GM18951 (cell line): Measurements from ENCODE around the gene ERCC4.

Source experiments
- POLR2A ChIP-seq: IDR thresholded peaks from 4 replicates; pipeline ENCODE4 v1.6.1; 2011; ENCODE audit warnings: mild to moderate bottlenecking; ENCODE audit not compliant: insufficient read length, insufficient read depth; ENCODE audit errors: extremely low read depth
- in situ Hi-C: fragments of 300-500 bp; cut with MboI; formaldehyde crosslinking; loops from one replicate; pipeline ENCODE4 v1.12.0; 2022; ENCODE audit warnings: low sequenced_read_pairs, mixed read lengths, inconsistent platforms; ENCODE audit not compliant: unreplicated experiment

Gene ERCC4

DNA sequence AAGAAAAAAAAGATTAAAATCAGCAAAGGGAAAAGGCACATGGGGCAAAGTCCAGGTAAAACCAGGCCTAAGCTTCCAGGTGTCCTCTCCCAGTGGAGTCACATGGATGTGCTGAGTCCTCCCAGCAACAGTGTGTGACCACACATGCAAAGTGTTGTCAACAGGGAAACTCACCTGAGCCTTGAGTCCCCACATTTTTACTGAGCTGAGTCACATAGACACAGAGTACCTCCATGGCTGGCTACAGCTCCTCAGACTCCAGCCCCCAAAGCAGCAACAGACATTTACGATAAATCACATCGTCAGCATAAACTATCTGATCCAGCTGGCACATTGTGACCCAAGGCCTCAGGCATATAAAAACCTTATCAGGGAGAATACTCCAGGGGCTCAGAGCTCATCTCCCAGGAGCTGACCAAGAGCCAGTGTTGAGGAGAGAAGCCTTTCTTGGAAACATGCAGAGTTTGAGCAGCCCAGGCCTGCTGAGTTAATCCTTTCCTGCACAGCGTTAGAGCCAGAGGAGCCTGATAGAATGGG is 20.5 kb downstream of the ERCC4 start:
- in situ Hi-C loops, result loop anchor here (25.0 kb wide), 1 partner anchor 597 kb away; no protein-coding TSS in a partner anchor
- TF ChIP-seq POLR2A, result no peak

DNA sequence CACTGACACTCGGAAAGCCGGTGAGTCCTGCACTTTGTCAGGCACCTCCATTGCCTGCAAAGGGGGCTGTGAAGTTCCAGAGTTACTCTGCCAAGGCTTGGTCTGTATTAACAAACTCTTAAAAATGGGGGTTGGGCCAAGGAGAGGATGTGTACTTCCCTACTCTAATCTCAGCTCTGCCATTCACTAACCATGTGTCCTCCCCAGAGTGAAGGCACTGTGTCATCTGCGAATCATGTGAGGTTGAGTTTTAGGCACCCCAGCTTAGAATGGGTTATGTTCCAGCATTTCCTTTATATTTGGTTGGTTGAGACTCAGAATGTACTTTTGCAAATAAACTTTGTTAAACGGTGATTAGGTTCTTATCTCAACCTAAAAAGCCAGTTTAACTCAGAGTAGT is 24.9 kb downstream of the ERCC4 start:
- TF ChIP-seq POLR2A, result no peak
- in situ Hi-C loops, result loop anchor here (25.0 kb wide), 1 partner anchor 592 kb away; no protein-coding TSS in a partner anchor

DNA sequence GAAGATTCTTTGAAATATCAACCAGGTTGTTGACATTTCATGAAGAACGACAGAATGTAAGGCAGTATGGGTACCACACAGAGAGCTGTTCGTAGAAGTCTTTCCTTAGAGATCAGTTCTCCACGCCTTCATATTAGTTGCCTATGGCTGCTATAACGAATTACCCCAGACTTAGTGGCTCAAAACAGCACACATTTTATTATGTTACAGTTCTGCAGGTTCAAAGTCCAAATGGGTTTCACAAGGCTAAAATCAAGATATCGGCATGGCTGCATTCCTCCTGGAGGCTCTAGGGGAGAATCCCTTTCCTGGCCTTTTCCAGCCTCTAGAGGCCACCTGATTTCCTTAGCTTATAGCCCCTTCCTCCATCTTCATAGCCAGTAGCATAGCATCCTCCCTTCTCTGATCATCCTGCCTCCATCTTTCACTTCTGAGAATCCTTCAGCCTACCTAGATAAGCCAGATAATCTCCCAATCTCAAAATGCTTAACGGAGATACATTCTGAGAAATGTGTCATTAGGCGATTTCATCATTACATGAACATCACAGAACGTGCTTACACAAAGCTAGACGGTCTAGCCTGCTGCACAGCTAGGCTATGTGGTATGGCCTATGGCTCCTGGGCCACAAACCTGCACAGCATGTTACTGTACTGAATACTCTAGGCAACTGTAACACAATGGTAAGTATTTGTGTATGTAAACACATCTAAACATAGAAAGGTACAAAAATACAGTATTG is 26.0 kb downstream of the ERCC4 start:
- TF ChIP-seq POLR2A, result no peak
- in situ Hi-C loops, result loop anchor here (25.0 kb wide), 1 partner anchor 591 kb away; no protein-coding TSS in a partner anchor

DNA sequence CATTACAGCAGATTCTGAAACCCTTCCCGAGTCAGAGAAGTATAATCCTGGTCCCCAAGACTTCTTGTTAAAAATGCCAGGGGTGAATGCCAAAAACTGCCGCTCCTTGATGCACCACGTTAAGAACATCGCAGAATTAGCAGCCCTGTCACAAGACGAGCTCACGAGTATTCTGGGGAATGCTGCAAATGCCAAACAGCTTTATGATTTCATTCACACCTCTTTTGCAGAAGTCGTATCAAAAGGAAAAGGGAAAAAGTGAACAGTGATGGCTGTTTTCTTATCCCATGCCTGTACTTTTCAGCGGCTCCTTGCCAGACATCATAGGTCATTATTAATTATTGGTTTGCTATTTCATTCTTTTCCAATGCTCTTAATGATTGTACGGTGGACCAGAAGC is 28.1 kb downstream of the ERCC4 start:
- in situ Hi-C loops, result loop anchor here (25.0 kb wide), 1 partner anchor 589 kb away; no protein-coding TSS in a partner anchor
- TF ChIP-seq POLR2A, result no peak

DNA sequence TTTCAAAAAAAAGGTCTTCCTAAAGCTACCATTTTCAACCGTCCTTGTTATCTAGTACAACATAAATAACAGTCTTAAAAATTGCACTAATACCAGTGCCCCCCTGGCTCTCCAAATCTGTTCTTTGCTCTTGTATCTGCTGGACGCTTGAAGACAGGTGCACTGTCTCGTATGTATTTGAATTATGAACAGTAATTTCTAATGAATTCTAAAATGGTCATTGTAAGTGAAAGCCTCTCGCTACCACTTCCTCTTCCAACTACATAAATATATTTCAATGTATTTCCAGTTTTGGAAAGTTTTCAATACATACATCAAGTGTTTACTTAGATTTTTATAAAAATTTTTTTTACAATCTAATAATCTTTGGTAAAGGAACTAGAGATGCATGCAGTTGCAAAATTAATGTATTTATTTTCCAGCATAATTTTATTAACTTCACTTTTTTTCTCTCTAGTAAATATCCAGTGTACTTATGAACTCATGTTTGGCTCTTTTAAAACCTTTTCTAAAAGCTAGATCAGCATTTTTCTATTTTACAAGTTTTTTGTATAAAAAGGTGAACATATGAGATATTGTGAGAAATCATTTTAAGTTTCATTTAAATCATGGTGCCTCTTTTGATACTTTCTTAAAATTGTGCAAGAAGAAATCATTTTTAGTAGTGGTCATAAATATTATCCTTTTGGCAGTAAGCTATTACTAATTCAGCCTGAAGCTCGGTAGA is 31.0 kb downstream of the ERCC4 start:
- no peak for TF ChIP-seq POLR2A
- in situ Hi-C loops, result no loop called here

DNA sequence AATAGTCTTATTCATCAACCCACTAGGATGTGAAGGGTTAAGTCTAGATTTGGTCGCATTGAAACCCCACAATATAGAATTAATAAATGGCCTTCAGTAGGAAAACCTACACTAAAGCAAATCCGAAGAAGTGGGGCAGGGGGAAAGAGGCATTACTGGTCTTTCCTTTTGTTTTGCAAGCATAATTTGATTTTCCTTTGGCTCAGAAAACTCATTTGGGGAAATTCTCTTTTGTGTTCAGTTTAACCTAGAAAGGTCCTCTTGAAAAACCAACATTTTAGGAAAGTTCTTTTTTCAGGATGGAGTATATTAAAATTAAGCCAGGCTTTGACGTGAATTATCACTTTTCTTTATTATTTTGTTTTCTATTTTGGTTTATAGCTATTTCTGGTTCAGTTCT is 31.7 kb downstream of the ERCC4 start:
- TF ChIP-seq POLR2A, result no peak
- in situ Hi-C loops, result no loop called here

DNA sequence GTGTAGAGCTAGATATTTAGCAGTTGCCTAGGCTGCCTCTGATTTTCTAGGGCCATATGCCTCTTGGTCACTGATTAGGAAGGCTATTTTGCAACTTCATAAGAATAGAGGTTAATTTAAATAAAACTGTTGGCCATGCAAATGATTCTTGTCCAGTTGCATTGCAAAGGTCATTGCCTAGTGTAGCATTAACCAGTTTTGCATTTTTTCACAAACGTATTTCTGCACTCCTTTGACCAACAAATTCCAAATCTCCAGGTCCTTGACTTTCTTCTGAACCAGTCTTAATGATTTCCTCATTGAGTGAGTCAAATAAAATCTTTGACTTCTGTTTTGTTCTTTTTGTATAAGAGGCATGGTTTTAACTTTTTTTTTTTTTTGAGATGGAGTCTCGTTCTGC is 33.5 kb downstream of the ERCC4 start:
- TF ChIP-seq POLR2A, result no peak
- in situ Hi-C loops, result no loop called here

DNA sequence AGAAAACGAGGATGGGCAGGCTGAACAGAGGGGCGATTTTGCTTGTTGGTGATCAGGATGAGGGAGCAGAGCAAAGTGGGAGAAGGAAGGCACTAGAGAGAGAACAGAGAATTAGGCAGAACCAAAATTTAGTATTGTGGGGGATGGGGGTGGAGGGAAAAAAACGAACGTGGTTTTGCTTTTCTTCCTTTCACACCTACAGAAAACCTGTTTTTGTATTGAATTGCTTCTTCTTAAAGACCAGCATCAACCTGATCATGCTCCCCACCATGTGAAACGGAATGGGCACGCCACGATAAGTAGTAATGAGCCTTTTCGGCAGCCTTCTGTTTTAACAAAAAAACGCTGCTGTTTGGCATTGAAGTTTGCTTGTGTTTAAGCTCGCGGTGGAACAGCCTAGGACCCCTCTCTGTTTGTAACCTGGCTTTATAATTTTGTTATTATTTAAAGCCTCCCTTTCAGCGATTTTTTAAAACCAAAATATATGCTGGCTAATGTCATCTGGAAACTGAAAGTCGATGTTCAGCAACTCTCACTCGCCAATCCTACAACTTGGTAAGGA is 36.8 kb downstream of the ERCC4 start:
- in situ Hi-C loops, result no loop called here
- no peak for TF ChIP-seq POLR2A

DNA sequence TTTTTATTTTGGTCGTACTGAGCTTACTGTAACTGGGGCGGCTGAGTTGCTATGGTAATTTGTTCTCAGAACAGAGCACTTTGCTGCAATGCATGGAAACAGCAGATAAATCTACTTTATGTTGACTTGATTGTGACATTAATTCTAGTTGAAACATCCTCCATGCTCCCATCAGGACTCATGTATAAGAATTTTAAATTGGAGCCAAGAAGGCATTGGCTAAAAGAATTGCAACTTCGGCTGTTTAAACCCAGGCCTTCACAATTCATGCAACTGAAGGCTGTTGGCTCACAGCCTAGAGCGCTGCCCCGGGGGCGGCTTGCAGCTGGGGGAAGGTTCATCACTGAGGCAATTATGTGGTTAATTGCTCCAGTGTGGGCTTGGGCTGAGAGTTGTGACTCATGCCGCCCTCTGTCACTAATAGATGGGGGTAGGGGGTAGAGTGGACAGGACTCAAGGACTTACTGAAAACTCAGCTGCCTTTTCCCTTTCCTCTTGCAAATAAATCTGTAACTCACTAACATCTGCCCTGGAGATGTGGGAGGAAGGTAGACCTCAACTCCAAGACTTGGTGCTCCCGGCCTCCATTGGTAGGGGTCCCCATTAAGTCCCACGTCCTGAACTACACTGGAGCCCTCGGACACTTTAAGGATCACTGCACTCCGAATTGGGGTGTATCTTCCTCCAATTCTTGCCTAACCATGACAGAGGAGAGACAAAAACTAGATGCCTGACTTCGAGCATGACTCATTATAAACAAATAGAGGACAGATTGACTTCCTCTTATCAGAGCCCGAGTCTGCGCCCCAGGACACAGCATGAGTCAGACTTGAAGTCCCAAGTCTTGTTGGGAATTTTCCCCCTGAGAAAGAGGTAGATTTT is 37.5 kb downstream of the ERCC4 start:
- no peak for TF ChIP-seq POLR2A
- in situ Hi-C loops, result no loop called here

DNA sequence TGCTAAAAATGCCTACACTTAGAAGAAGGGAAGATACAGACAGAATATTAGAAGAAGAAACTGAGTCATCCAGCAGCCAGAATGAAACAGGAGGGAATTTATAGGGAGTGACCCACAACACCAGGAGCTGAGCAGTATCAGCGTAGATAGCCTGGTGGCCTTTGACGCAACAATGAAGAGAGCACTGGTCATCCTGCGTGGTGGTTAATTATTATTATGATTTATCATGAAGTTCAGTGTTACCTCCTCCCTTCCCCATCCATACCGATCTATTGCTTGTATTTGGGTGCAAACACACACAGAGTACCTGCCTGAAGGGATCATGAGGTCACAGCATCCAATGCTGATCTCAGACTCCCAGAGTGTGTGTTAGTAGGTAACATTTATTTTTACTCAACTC is 38.5 kb downstream of the ERCC4 start:
- no peak for TF ChIP-seq POLR2A
- in situ Hi-C loops, result no loop called here

DNA sequence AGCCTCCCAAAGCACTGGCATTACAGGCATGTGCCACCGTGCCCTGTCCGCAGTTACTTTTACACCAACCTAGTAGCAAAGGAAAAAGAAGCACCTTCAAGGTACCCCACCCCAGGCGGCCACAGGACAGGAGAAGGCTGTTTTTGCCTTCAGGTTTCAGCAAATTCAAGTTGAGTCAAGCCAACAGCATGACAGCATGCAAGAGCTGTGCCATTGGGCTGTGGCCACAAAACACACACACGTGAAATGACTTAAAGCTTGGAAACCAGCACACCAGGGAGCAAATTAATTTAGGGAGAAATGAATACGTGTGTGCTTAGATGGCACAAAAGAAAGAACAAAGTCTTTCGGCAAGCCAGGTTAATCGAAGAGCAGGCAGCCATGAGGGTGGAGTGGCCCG is 39.7 kb downstream of the ERCC4 start:
- TF ChIP-seq POLR2A, result no peak
- in situ Hi-C loops, result no loop called here

DNA sequence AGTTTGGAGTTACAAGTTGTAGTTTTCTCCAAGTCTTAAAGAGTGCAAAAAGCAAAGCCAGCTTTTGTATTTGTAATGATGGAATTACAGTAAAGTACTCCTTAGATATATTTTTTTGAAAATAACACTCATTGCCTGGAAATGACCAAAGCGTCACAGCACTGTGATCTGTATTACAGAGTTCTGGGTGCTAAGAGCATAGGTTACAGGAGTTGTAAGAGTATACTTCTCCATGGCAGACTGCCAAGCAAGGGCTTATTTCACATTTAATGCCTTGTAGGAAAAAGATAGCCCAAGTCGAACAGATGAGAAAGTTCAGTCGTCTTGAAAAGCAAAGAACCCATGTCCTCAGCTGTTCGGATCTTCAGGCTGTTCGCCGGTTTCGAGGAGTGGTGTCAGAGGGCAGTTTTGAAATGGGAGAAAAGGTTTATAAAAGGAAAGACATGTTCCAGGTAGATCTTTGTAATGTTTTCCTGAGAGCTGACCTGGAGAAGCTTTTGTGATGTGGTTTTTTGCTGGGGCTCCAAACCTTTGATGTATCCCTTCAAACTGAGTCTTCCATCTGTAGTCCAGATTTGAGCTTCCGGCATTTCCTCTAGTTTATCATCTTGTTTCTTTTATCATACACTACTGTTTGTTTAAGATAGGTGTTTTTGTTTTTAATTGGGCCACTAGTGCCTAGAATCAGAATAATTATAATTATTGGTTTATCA is 41.3 kb downstream of the ERCC4 start:
- in situ Hi-C loops, result no loop called here

More for the DNA sequence above, 41.3 kb downstream of the ERCC4 start:
- TF ChIP-seq POLR2A, result no peak
